Activated CD4-positive, alpha-beta T cell treated with anti-CD3 and anti-CD28 coated beads, Interleukin-2, amount 50 U/mL, for 1 hour (primary cell): Measurements from ENCODE around the gene ARMH3.

Source experiments
- DNase-seq: peaks from one replicate; pipeline ENCODE4 v3.0.0-alpha.2; 2020

ARMH3 gene

DNA sequence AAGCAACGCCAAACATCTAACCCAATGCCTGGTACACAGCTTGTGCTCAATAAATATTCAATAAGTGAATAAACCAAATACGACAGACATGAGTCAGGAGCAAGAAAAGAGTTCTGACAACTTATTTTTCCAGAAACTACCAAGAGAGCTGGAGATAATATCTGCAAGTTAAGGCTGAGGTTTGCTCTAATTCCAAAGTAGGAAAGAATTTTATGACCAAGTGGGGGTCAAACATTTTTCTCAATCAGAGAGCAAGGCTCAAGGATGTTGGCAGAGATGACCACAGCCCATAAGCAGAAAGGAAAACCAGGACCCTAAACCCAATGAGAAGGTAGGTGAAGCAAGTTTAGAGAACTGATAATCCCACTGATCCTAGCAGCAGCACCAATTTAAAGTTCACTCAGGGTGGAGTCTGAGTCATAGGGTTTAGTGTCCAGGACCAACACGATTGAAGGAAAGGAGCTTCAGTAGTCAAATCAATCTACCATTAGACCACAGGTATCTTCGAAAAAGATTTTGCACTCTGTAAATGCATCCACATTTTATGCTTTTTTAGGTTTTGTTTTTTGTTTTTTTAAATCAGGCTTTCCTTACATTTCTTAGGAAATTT lies 163.1 kb downstream of the ARMH3 start:
- no peak for DNase-seq

- peak; percentile 71 for DNase-seq
Observed at GRCh38 chr10:101889256-101890210, 166.4 kb downstream of the ARMH3 start.

DNA sequence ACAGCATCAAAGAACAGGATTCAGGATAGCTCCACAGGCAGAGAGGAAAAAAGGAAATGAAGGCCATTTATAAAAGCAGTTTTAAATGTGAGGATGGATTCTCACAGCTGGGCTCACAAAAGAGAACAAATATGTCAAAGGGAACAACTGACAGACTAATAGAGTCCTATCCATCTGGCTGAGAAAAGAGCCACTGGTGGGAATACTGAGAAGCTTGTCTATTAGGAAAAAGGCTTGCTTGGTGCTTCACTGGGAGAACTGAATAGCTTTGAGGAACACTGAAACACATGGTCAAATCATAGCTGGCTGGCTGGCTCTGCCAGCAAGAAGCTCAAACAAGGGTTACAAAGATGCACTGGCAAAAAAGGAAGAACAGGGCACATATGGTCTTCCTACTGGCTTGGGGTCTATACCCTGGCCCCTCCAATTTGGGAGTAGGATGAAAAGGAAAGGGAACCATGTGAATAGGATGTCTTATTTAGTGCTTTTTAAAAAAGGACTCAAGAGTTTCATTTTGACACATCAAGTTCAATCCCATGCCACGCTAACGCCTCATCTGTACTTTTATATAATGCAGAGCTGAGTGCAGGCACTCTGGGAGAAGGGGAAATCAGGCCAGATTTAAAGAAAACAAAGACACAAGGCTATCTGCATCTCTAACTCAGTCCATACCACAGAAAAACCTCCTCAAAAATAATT lies 167.6 kb downstream of the ARMH3 start:
- no peak for DNase-seq

DNA sequence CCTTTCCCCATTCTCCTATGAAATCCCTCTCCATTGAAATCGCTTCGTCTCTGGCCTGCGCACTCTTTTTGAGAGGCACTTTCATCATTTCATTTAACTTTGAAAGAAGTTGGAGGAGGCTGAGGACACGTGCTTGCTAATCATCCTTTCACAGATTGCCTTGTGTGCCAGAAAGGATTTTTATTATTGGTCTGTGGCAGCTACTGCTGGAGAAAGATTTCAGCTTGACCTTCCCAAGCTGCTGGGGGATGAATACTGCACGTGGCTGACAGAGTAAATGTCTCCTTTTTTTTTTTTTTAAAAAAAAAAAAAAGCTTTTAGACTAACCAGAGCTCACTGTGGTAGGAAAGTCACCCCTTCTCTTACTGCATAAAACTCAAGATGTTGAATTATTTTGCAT lies 168.2 kb downstream of the ARMH3 start:
- DNase-seq: no peak

- no peak for DNase-seq
Observed at GRCh38 chr10:101886521-101887312, 169.3 kb downstream of the ARMH3 start.

GRCh38 chr10:101881036-101881774 lies 174.8 kb downstream of the ARMH3 start:
- no peak for DNase-seq

DNA sequence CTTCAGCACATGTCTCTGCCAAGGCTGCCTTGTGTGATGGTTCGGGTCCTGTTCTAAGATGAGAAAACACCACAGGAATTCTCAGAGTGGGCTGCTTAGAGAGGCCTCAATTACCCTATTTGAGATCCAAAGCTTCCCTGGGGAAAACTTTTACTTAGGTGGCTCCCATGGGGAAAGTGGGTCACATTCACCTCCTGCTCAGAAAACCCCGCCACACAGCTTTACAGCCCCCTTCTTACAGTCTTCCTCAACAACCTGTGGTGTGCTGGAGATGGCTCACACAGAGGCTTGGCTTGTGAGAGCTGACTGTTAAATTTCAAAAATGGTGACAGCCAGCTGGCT lies 175.8 kb downstream of the ARMH3 start:
- DNase-seq: no peak

- no peak for DNase-seq
Observed at GRCh38 chr10:101879456-101880231, 176.3 kb downstream of the ARMH3 start.

DNA sequence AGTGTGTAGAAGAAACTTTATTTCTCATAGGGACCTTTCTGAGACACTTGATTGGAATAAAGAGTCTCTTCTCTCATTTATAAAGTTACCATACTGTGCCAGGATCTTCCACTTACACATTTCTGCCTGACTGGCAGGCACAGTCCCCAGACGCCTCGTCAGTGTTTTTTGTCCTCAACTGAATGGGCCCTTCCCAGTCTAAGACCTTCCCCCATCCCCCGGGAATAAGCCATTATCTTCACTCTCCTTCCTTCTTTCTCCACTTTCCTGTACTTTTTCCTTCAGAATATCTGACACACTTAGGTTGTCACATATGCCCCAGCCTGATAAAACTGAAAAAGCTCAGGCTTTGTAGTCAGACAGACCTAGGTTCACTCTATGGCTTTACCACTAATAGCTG lies 177.1 kb downstream of the ARMH3 start:
- DNase-seq: no peak

- no peak for DNase-seq
Observed at GRCh38 chr10:101875068-101875688, 180.8 kb downstream of the ARMH3 start.

DNA sequence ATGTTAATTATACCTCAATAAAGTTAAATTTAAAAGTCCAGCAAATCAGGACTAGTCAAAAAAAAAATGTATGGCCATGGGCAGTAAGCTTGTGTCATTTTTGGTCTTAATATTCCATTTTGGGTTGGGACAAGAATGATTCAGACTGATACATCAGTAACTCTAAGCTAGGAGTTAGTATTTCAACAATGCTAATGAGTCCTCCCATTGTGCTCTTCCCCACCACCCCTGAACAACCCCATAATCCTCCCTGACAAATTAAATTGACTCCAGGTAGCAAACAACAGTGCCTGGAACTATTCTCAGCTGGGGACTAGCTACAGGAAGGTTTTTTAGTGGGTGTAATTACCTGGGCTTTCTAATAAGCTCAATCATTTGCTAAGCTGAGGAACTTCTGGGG lies 181.7 kb downstream of the ARMH3 start:
- no peak for DNase-seq

- no peak for DNase-seq
Observed at GRCh38 chr10:101867931-101868330, 188.0 kb downstream of the ARMH3 start.

- no peak for DNase-seq
Observed at GRCh38 chr10:101859530-101859929, 196.4 kb downstream of the ARMH3 start.

- no peak for DNase-seq
Observed at GRCh38 chr10:101858723-101859500, 197.1 kb downstream of the ARMH3 start.

DNA sequence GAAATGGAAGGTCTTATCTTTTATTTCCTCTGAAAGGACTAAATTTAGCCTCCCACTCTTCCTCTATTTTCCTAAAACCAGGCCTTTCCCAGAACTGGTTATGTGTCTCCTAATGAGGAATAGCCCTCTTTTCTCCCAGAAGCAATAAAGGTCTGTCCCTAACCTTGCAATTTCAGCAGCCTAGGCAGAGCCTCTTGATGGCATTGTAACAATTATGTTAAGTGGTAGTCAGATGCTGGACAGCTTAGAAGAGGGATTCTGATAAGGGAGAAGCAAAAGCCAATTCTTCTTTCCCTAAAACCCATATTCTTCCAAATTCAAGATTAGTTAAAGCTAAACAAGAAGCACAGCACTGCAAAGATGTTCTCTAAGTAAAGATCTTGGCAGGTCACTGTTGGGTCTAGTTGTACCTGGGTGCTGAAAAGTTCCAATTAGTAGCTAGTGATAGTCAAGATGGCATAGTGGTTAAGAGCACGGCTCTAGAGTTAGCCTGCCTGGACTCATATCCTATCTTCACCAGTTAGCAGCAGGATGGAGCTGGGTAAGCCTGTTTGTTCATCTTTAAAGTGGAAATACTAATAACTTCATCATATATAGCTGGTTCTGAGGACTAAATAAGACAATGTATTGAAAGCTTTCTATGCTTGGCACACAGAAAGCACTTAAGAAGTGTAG lies 198.0 kb downstream of the ARMH3 start:
- no peak for DNase-seq

GRCh38 chr10:101856626-101857025 lies 199.3 kb downstream of the ARMH3 start:
- DNase-seq: no peak

DNA sequence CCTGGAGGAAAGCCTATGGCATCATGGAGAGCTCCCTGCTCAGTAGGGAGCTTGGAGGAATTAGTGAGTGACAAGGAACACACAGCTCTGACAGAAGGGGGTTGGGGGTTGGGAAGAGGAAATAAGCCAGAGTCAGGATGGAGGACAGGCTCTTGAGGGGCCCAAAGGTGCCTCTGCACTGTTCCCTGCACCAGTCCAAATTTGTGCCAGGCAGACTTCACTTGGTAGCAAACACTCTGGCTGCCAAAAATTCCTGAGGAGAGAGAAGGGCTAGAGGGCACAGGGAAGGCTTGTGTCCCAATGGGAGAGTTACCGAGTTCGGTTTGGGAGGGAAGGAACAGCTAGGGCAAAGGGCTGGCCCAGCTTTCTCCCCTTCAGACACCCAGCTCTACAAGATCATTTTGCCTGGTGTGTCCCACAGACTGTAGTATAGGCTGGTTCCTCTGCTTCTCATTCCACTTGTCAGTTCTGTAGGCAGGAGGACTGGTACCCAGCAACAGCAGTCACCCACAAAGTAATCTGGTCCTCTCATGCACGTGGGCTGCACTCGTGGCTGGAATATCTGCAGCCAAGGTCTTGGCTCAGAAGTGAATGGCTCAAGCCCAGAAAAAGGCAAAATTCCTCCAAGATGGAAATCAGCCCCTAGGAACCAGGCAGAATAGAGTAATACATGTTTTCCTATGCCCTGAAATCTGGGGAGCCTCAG lies 204.4 kb downstream of the ARMH3 start:
- DNase-seq: no peak

GRCh38 chr10:101850749-101851148 lies 205.2 kb downstream of the ARMH3 start:
- no peak for DNase-seq

DNA sequence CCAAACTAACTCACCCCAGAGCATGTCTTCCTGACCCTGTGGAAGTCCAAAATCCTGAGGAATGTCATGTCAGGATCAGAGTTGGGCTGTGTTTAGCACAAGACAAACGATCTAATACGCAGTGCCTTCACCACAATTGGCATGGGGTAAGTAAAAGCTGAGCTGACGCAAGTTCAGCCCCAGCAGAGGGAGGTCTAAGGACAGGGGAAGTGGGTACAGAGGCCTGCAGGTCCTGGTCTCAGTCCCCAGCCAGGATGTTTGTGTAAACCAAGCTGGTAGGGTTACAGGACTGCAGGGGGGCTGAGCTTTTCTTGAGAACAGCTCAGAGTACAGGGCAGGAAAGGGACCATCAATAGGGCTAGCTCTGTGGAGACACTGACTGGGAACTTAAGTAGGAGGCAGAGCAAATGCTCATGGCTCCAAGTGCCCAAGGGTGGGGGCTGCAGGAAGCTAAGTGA lies 207.1 kb downstream of the ARMH3 start:
- DNase-seq: no peak
